GM06990 (cell line): ENCODE data around the gene PPP1R13B.

ENCODE experiments used
- DNase-seq: peaks from one replicate; pipeline ENCODE4 v3.0.0-alpha.2; 2011; ENCODE audit not compliant: insufficient read length; ENCODE audit errors: extremely low read depth
- H3K27me3 ChIP-seq: replicated peaks from 2 replicates; pipeline ENCODE4 v1.6.0; 2011; ENCODE audit warnings: low read length; ENCODE audit not compliant: control insufficient read depth, insufficient read depth
- H3K36me3 ChIP-seq: 2 replicates; pipeline ENCODE4 v1.5.1; 2011; ENCODE audit warnings: low read length; ENCODE audit not compliant: control insufficient read depth, insufficient read depth
- H3K4me3 ChIP-seq: replicated peaks from 2 replicates; pipeline ENCODE4 v1.5.1; 2011; ENCODE audit warnings: low read depth, mild to moderate bottlenecking, control low read depth, low read length
- CTCF ChIP-seq: IDR thresholded peaks from 2 replicates; pipeline ENCODE4 v1.5.1; 2011; ENCODE audit warnings: low read length, control low read depth, mild to moderate bottlenecking, inconsistent platforms; ENCODE audit not compliant: insufficient read depth, poor library complexity, severe bottlenecking

PPP1R13B gene

GRCh38 chr14:103735022-103735421, 112.4 kb downstream of the PPP1R13B start:
- Histone ChIP-seq H3K27me3 (no peaks in the 10 kb centered on the region), H3K36me3 (peaks cover 13% of the 10 kb centered on the region), H3K4me3 (no peak overlapping the region)
- no peak for DNase-seq
- TF ChIP-seq CTCF: no peak

- TF ChIP-seq CTCF: no peak
- H3K4me3 ChIP-seq: no peak overlapping the region
- H3K27me3 ChIP-seq: no peaks in the 10 kb centered on the region
- no peak for DNase-seq
- peaks cover 14% of the 10 kb centered on the region for H3K36me3 ChIP-seq
These were observed 113.1 kb downstream of the PPP1R13B start for GRCh38 chr14:103734081-103734888.

GRCh38 chr14:103733651-103734050, 113.7 kb downstream of the PPP1R13B start:
- TF ChIP-seq CTCF: no peak
- DNase-seq: no peak
- H3K27me3 ChIP-seq: no peaks in the 10 kb centered on the region
- no peak overlapping the region for H3K4me3 ChIP-seq
- peaks cover 14% of the 10 kb centered on the region for H3K36me3 ChIP-seq

- Histone ChIP-seq H3K36me3 (peaks cover 14% of the 10 kb centered on the region), H3K27me3 (no peaks in the 10 kb centered on the region), H3K4me3 (no peak overlapping the region)
- TF ChIP-seq CTCF: no peak
- DNase-seq: no peak
These were observed 114.3 kb downstream of the PPP1R13B start for GRCh38 chr14:103732868-103733620.

GRCh38 chr14:103731916-103732867, 115.2 kb downstream of the PPP1R13B start:
- no peaks in the 10 kb centered on the region for H3K27me3 ChIP-seq

More at GRCh38 chr14:103731916-103732867, 115.2 kb downstream of the PPP1R13B start:
- no peak for TF ChIP-seq CTCF
- DNase-seq: no peak
- H3K36me3 ChIP-seq: peaks cover 14% of the 10 kb centered on the region
- H3K4me3 ChIP-seq: no peak overlapping the region
